PFSK-1 (cell line): Measurements from ENCODE around the gene ARHGEF10L.

ENCODE experiments used
- FOXP2 ChIP-seq: optimal IDR thresholded peaks from 2 replicates; pipeline ENCODE3; 2011; ENCODE audit warnings: borderline replicate concordance, control low read depth, inconsistent platforms; ENCODE audit not compliant: insufficient read depth; ENCODE audit errors: extremely low read length, extremely low read depth
- POLR2AphosphoS5 ChIP-seq: IDR thresholded peaks from 2 replicates; pipeline ENCODE4 v1.6.1; 2012; ENCODE audit warnings: low read depth, mild to moderate bottlenecking, control low read depth, low read length, moderate library complexity
- REST ChIP-seq, 2 experiments: IDR thresholded peaks; 2 replicates each; pipeline versions ENCODE4 v1.6.1 to v1.8.0; 2011 to 2012; ENCODE audit warnings: low read depth in 2 of 2, low read length in 2 of 2, control low read depth in 1 of 2, inconsistent platforms in 1 of 2, mild to moderate bottlenecking in 1 of 2, moderate library complexity in 1 of 2; ENCODE audit not compliant: insufficient read depth in 1 of 2
- SIN3A ChIP-seq: IDR thresholded peaks from 2 replicates; pipeline ENCODE4 v1.6.1; 2012; ENCODE audit warnings: mild to moderate bottlenecking, low read length, moderate library complexity, borderline replicate concordance; ENCODE audit not compliant: insufficient read depth
- TAF1 ChIP-seq: IDR thresholded peaks from 2 replicates; pipeline ENCODE4 v1.6.1; 2012; ENCODE audit warnings: low read length, control low read depth, borderline replicate concordance; ENCODE audit not compliant: insufficient read depth

ARHGEF10L gene

GRCh38 chr1:17617787-17618557 is 78.5 kb downstream of the ARHGEF10L start:
- no peak for TF ChIP-seq REST (IDR thresholded peaks at IDR 0.05; ENCODE audit: insufficient read depth in 1 of 2, low read depth in 2 of 2, low read length in 2 of 2)
- TF ChIP-seq SIN3A, result no peak
- no peak for TF ChIP-seq FOXP2
- no peak for TF ChIP-seq POLR2AphosphoS5
- TF ChIP-seq TAF1, result no peak

GRCh38 chr1:17618558-17619247 is 79.2 kb downstream of the ARHGEF10L start:
- TF ChIP-seq SIN3A, result no peak
- no peak for TF ChIP-seq FOXP2
- no peak for TF ChIP-seq POLR2AphosphoS5
- TF ChIP-seq REST (IDR thresholded peaks at IDR 0.05; ENCODE audit: insufficient read depth in 1 of 2, low read depth in 2 of 2, low read length in 2 of 2), result no peak
- TF ChIP-seq TAF1, result no peak

GRCh38 chr1:17620448-17620847 is 81.0 kb downstream of the ARHGEF10L start:
- TF ChIP-seq FOXP2, result no peak
- no peak for TF ChIP-seq POLR2AphosphoS5
- TF ChIP-seq TAF1, result no peak
- no peak for TF ChIP-seq REST (IDR thresholded peaks at IDR 0.05; ENCODE audit: insufficient read depth in 1 of 2, low read depth in 2 of 2, low read length in 2 of 2)
- no peak for TF ChIP-seq SIN3A

GRCh38 chr1:17621691-17622090 is 82.2 kb downstream of the ARHGEF10L start:
- TF ChIP-seq TAF1 (no peak), FOXP2 (no peak), SIN3A (no peak), REST (IDR thresholded peaks at IDR 0.05; ENCODE audit: insufficient read depth in 1 of 2, low read depth in 2 of 2, low read length in 2 of 2) (no peak)
